Mesenchymal stem cell (in vitro differentiated cells and primary cell): ENCODE results near the gene MC1R.
A peak's percentile ranks its signal among the peaks of the same experiment; 100 is the strongest.

Experiments used
- DNase-seq: peaks from one replicate; pipeline ENCODE4 v3.0.0-alpha.2; 2013
- H2AFZ ChIP-seq: one replicate; pipeline ENCODE4 v1.6.1; 2013; ENCODE audit warnings: low read depth, mild to moderate bottlenecking, control low read depth, inconsistent platforms, low read length, moderate library complexity
- H2AK5ac ChIP-seq: 2 replicates; pipeline ENCODE4 v1.6.1; 2013; ENCODE audit warnings: low read length, moderate library complexity, mild to moderate bottlenecking, inconsistent platforms; ENCODE audit not compliant: severe bottlenecking
- H2BK120ac ChIP-seq: one replicate; pipeline ENCODE4 v1.6.1; 2013; ENCODE audit warnings: low read depth, mild to moderate bottlenecking, inconsistent platforms, low read length, moderate library complexity
- H2BK12ac ChIP-seq, 2 experiments: one replicate each; pipeline ENCODE4 v1.6.1; 2013; ENCODE audit warnings: inconsistent platforms in 2 of 2, low read length in 2 of 2, mild to moderate bottlenecking in 2 of 2, moderate library complexity in 2 of 2, control low read depth in 1 of 2
- H2BK15ac ChIP-seq: one replicate; pipeline ENCODE4 v1.6.1; 2013; ENCODE audit warnings: mild to moderate bottlenecking, low read depth, inconsistent platforms; ENCODE audit not compliant: poor library complexity, severe bottlenecking
- H2BK5ac ChIP-seq: 2 replicates; pipeline ENCODE4 v1.6.1; 2013; ENCODE audit warnings: low read depth, mild to moderate bottlenecking, low read length, control low read depth, inconsistent platforms; ENCODE audit not compliant: poor library complexity, severe bottlenecking
- H3K14ac ChIP-seq, 2 experiments: one replicate each; pipeline ENCODE4 v1.6.1; 2013; ENCODE audit warnings: inconsistent platforms in 2 of 2, low read length in 2 of 2, control low read depth in 1 of 2, mild to moderate bottlenecking in 1 of 2, moderate library complexity in 1 of 2
- H3K18ac ChIP-seq, 2 experiments: one replicate each; pipeline ENCODE4 v1.6.1; 2013; ENCODE audit warnings: inconsistent platforms in 2 of 2, low read length in 2 of 2, control low read depth in 1 of 2, low read depth in 1 of 2, mild to moderate bottlenecking in 1 of 2
- H3K23ac ChIP-seq, 2 experiments: one replicate each; pipeline ENCODE4 v1.6.1; 2013; ENCODE audit warnings: inconsistent platforms in 2 of 2, low read length in 2 of 2, mild to moderate bottlenecking in 2 of 2, moderate library complexity in 2 of 2, control low read depth in 1 of 2
- H3K27ac ChIP-seq: 2 replicates; pipeline ENCODE4 v1.5.1; 2013; ENCODE audit warnings: mild to moderate bottlenecking, moderate library complexity, low read length, control low read depth, inconsistent platforms; ENCODE audit not compliant: poor library complexity, severe bottlenecking
- H3K27me3 ChIP-seq, 2 experiments: 2 replicates each; pipeline versions ENCODE4 v1.6.1 to v1.7.0; 2013; ENCODE audit warnings: low read length in 2 of 2, mild to moderate bottlenecking in 2 of 2, moderate library complexity in 2 of 2, control low read depth in 1 of 2, inconsistent platforms in 1 of 2; ENCODE audit not compliant: control insufficient read depth in 1 of 2, insufficient read depth in 1 of 2
- H3K36me3 ChIP-seq, 2 experiments: 2 replicates each; pipeline versions ENCODE4 v1.6.1 to v1.7.0; 2013; ENCODE audit warnings: low read length in 2 of 2, control low read depth in 1 of 2, inconsistent platforms in 1 of 2, low read depth in 1 of 2, mild to moderate bottlenecking in 1 of 2; ENCODE audit not compliant: insufficient read depth in 2 of 2, control insufficient read depth in 1 of 2
- H3K4ac ChIP-seq, 2 experiments: one replicate each; pipeline ENCODE4 v1.6.1; 2013; ENCODE audit warnings: inconsistent platforms in 2 of 2, low read length in 2 of 2, mild to moderate bottlenecking in 2 of 2, moderate library complexity in 2 of 2, control low read depth in 1 of 2, low read depth in 1 of 2
- H3K4me1 ChIP-seq: 2 replicates; pipeline ENCODE4 v1.6.1; 2013; ENCODE audit warnings: low read depth, low read length, control low read depth; ENCODE audit not compliant: control insufficient read depth, insufficient read depth
- H3K4me2 ChIP-seq: 2 replicates; pipeline ENCODE4 v1.6.1; 2013; ENCODE audit warnings: low read length, mild to moderate bottlenecking, inconsistent platforms; ENCODE audit not compliant: poor library complexity, severe bottlenecking
- H3K4me3 ChIP-seq, 2 experiments: 2 replicates each; pipeline versions ENCODE4 v1.5.1 to v1.7.0; 2013; ENCODE audit warnings: low read length in 2 of 2, mild to moderate bottlenecking in 2 of 2, control low read depth in 1 of 2, low read depth in 1 of 2; ENCODE audit not compliant: insufficient read depth in 1 of 2
- H3K79me1 ChIP-seq: replicated peaks from 2 replicates; pipeline ENCODE4 v1.6.1; 2013; ENCODE audit warnings: mild to moderate bottlenecking, control low read depth, low read length, inconsistent platforms; ENCODE audit not compliant: poor library complexity, severe bottlenecking
- H3K9ac ChIP-seq: 2 replicates; pipeline ENCODE4 v1.7.0; 2013; ENCODE audit warnings: mild to moderate bottlenecking, low read length, moderate library complexity
- H3K9me3 ChIP-seq: 2 replicates; pipeline ENCODE4 v1.7.0; 2013; ENCODE audit warnings: mild to moderate bottlenecking, low read length; ENCODE audit not compliant: control insufficient read depth
- H4K8ac ChIP-seq: one replicate; pipeline ENCODE4 v1.6.1; 2013; ENCODE audit warnings: inconsistent platforms, mild to moderate bottlenecking, low read length, moderate library complexity
- H4K91ac ChIP-seq: one replicate; pipeline ENCODE4 v1.6.1; 2013; ENCODE audit warnings: mild to moderate bottlenecking, low read length, inconsistent platforms
- WGBS: methylation state at CpG from one replicate; pipeline ENCODE4 v1.1.7; 2013; ENCODE audit warnings: mixed read lengths; 5-methylcytosine and 5-hydroxymethylcytosine counted together

Gene MC1R

DNA sequence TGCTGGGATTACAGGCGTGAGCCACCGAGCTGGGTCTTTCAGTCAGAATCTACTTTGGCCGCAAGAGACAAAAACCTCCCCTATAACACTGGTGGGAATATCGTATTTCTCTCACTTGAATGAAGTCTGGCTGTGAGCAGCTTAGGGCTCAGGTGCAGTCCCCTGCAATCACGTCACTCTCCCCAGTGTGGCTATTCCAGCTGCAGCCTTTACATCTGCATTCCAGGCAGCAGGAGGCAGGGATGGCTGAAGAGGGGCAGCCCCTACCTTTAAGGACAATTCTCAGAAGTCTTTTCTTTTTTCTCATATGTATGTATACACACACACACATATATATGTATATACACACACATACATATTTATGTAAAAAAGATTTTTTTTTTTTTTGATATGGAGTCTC is 32.8 kb downstream of the MC1R start:
- no peak overlapping the region for H3K23ac ChIP-seq
- peaks cover 41% of the 10 kb centered on the region for H3K79me1 ChIP-seq
- H4K8ac ChIP-seq, result no peak overlapping the region
- DNase-seq, result no peak
- no peak overlapping the region for H3K27ac ChIP-seq
- H3K36me3 ChIP-seq, result peaks cover 13 to 27% of the 10 kb centered on the region in 2 experiments
- no peak overlapping the region for H2BK120ac ChIP-seq
- no peak overlapping the region for H4K91ac ChIP-seq
- no peak overlapping the region for H2BK5ac ChIP-seq
- H2BK15ac ChIP-seq, result no peak overlapping the region
- no peak overlapping the region for H3K4me2 ChIP-seq
- H3K4me1 ChIP-seq, result peaks cover 16% of the 10 kb centered on the region
- no peak overlapping the region for H3K18ac ChIP-seq
- H2AFZ ChIP-seq, result no peak overlapping the region
- 95% methylated on average over 5 of the region's 5 CpGs for WGBS
- no peak overlapping the region for H3K4ac ChIP-seq
- H3K9ac ChIP-seq, result no peak overlapping the region
- H3K14ac ChIP-seq, result no peak overlapping the region
- no peak overlapping the region for H3K4me3 ChIP-seq
- H2AK5ac ChIP-seq, result no peak overlapping the region
- peaks cover 0 to 3% of the 10 kb centered on the region in 2 experiments for H3K27me3 ChIP-seq
- H2BK12ac ChIP-seq, result no peak overlapping the region
- no peaks in the 10 kb centered on the region for H3K9me3 ChIP-seq

DNA sequence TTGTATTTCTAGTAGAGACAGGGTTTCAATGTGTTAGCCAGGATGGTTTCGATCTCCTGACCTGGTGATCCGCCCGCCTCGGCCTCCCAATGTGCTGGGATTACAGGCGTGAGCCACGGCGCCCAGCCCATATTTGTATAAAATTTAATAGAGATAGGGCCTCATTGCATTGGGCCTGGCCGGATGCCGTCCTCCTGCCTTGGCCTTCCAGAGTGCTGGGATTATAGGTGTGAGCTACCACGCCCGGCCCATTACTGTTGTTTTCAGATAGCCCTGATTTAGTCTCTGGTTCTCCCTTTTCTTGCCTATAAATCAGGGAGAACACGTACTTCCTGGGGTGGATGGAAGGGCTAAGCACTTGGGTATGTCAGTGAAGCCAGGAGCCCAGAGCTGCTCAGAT is 33.4 kb downstream of the MC1R start:
- H3K4me1 ChIP-seq, result peaks cover 16% of the 10 kb centered on the region
- no peak overlapping the region for H2AFZ ChIP-seq
- no peak overlapping the region for H4K91ac ChIP-seq
- peaks cover 18 to 33% of the 10 kb centered on the region in 2 experiments for H3K36me3 ChIP-seq
- no peak overlapping the region for H2BK5ac ChIP-seq
- no peak overlapping the region for H2BK120ac ChIP-seq
- H3K4me3 ChIP-seq, result no peak overlapping the region
- H3K18ac ChIP-seq, result no peak overlapping the region
- H3K27ac ChIP-seq, result no peak overlapping the region
- no peak overlapping the region for H3K14ac ChIP-seq
- H3K79me1 ChIP-seq, result peaks cover 46% of the 10 kb centered on the region
- no peak overlapping the region for H3K4me2 ChIP-seq
- no peaks in the 10 kb centered on the region for H3K9me3 ChIP-seq
- no peak overlapping the region for H3K9ac ChIP-seq
- no peak overlapping the region for H2AK5ac ChIP-seq
- WGBS, result 98% methylated on average over 12 of the region's 12 CpGs
- peaks cover 0 to 3% of the 10 kb centered on the region in 2 experiments for H3K27me3 ChIP-seq
- no peak overlapping the region for H4K8ac ChIP-seq
- H2BK15ac ChIP-seq, result no peak overlapping the region
- no peak overlapping the region for H3K4ac ChIP-seq
- no peak overlapping the region for H3K23ac ChIP-seq
- no peak overlapping the region for H2BK12ac ChIP-seq
- no peak for DNase-seq

DNA sequence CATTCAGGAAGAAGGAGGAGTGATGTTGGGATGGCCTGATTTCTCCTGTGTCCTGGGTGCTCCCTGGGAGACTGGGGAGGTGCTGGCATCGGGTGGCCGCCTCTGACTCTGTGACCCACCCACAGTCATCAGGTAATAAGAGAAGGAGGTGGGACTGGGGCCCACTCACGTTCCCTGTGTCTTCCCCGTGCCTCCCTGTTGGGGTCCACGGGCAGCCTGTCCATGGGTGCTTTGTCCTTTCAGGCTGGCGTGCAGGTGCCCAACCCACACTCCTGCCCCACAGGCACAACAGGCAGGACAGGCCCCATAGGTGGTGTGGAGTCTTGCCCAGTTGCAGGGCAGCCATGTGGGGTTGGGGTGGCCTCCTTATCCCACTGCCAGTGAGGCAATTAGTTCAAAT is 33.9 kb downstream of the MC1R start:
- no peak for DNase-seq
- Histone ChIP-seq H3K14ac (no peak overlapping the region), H2BK15ac (no peak overlapping the region), H2BK5ac (no peak overlapping the region), H4K8ac (no peak overlapping the region), H3K23ac (peak overlapping the region in 1 of 2 experiments; percentile 16), H3K18ac (no peak overlapping the region), H2AFZ (no peak overlapping the region), H2BK120ac (no peak overlapping the region), H3K4me2 (no peak overlapping the region), H3K4me3 (no peak overlapping the region), H3K4ac (no peak overlapping the region), H3K36me3 (peaks cover 23 to 38% of the 10 kb centered on the region in 2 experiments), H2AK5ac (no peak overlapping the region), H2BK12ac (no peak overlapping the region), H3K27me3 (peaks cover 0 to 2% of the 10 kb centered on the region in 2 experiments), H3K4me1 (peaks cover 15% of the 10 kb centered on the region), H3K9me3 (no peaks in the 10 kb centered on the region), H3K79me1 (peaks cover 46% of the 10 kb centered on the region), H3K27ac (no peak overlapping the region), H3K9ac (no peak overlapping the region), H4K91ac (peak overlapping the region; percentile 48)
- WGBS, result 97% methylated on average over 5 of the region's 6 CpGs

DNA sequence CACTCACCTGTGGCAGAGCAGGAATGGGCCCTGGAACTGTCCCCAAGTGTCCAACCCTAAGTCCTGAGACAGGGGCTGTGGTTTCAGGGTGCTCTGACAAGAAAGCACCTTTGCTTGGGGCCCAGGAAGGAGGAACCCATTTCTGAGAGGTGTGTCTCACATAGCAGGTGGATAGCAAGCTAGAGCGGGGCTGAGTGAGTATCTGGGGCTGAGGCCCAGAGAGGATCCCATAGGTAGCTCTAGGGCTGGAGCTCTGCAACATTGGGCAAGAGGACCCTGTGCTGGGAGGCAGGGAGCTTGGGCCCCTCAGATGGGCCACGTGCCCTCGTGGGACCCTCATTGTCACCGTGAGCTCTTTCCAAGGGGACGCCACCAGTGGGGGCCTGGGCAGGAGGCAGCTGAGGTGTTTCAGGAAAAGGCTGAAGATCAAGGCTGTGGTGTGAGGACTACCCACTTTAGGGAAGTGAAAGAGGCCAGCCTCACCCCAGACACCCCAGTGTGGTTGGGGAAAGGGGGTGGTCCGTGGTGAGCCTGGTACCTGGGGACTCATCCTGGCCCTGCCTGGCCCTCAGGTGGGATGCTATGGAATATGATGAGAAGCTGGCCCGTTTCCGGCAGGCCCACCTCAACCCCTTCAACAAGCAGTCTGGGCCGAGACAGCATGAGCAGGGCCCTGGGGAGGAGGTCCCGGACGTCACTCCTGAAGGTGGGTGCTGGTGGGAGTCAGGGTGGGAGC is 35.2 kb downstream of the MC1R start:
- peaks cover 46% of the 10 kb centered on the region for H3K79me1 ChIP-seq
- H3K27me3 ChIP-seq, result no peaks in the 10 kb centered on the region
- peaks cover 13% of the 10 kb centered on the region for H3K4me1 ChIP-seq
- H3K14ac ChIP-seq, result no peak overlapping the region
- no peak overlapping the region for H4K91ac ChIP-seq
- H3K18ac ChIP-seq, result no peak overlapping the region
- no peak overlapping the region for H3K4me2 ChIP-seq
- H3K9me3 ChIP-seq, result no peaks in the 10 kb centered on the region
- no peak overlapping the region for H2BK5ac ChIP-seq
- peaks cover 36 to 51% of the 10 kb centered on the region in 2 experiments for H3K36me3 ChIP-seq
- H3K9ac ChIP-seq, result no peak overlapping the region
- no peak overlapping the region for H2BK12ac ChIP-seq
- H3K4ac ChIP-seq, result no peak overlapping the region
- no peak overlapping the region for H2AK5ac ChIP-seq
- peak overlapping the region; percentile 2 for H4K8ac ChIP-seq
- no peak overlapping the region for H3K4me3 ChIP-seq
- H2AFZ ChIP-seq, result no peak overlapping the region
- H3K27ac ChIP-seq, result no peak overlapping the region
- WGBS, result over 99% methylated on average over 11 of the region's 11 CpGs
- no peak overlapping the region for H3K23ac ChIP-seq
- H2BK15ac ChIP-seq, result no peak overlapping the region
- no peak for DNase-seq
- H2BK120ac ChIP-seq, result no peak overlapping the region
